Right atrium auricular region (tissue), 2 donors: Measurements from ENCODE around the gene CCIN. TPM values are rescaled to one million over a fixed set of nuclear protein-coding genes. Genes with fewer than 3 reads are reported as not detected.
A peak's percentile ranks its signal among the peaks of the same experiment; 100 is the strongest.

ENCODE experiments used
- DNase-seq: peaks from one replicate; pipeline ENCODE4 v3.0.0-alpha.2; 2019; ENCODE audit warnings: low spot score
- H3K27ac ChIP-seq, 2 donors: fragments of 200-600 bp; sonication (generic); 1 replicate in 1 of 2; 2 replicates in 1 of 2; pipeline ENCODE4 v1.5.1; 2016 to 2019
- H3K27me3 ChIP-seq, 2 donors: fragments of 200-600 bp; sonication (generic); one replicate each; pipeline versions ENCODE4 v1.5.1 to v1.6.0; 2017 to 2019
- H3K36me3 ChIP-seq: fragments of 200-600 bp; sonication (generic); one replicate; pipeline ENCODE4 v1.5.1; 2016
- H3K4me1 ChIP-seq, 2 donors: fragments of 200-600 bp; sonication (generic); one replicate each; pipeline versions ENCODE4 v1.5.1 to v1.6.0; 2017 to 2019
- H3K4me3 ChIP-seq, 2 donors: fragments of 200-600 bp; sonication (generic); 1 replicate in 1 of 2; 2 replicates in 1 of 2; pipeline ENCODE4 v1.5.1; 2017 to 2019; ENCODE audit warnings: mild to moderate bottlenecking in 1 of 2, moderate library complexity in 1 of 2
- H3K9me3 ChIP-seq, 2 donors: fragments of 200-600 bp; sonication (generic); one replicate each; pipeline ENCODE4 v1.5.1; 2019
- total RNA-seq, 2 donors: library from RNA; depleted of rRNA; stranded (reverse); fragments of >200 nt; gene quantifications; one replicate each; pipeline ENCODE4 v1.1.0, GENCODE V29; 2016
- TF ChIP-seq, protein P1 (sequence below), 2 donors: fragments of 200-600 bp; sonication (generic); IDR thresholded peaks; one replicate each; pipeline ENCODE4 v1.5.1; 2019; ENCODE audit warnings: antibody characterized with exemption in 2 of 2

Gene CCIN
- total RNA-seq, 2 donors from 2014 or later, result not detected

GRCh38 chr9:36137392-36138004, 31.7 kb upstream of the CCIN start:
- Histone ChIP-seq H3K27me3 (no peaks in the 10 kb centered on the region), H3K36me3 (no peaks in the 10 kb centered on the region), H3K9me3 (no peaks in the 10 kb centered on the region), H3K4me1 (peaks cover 0 to 59% of the 10 kb centered on the region in 2 donors), H3K27ac (peak overlapping the region; percentile 74 to 87), H3K4me3 (peak overlapping the region; percentile 54 to 90)
- TF ChIP-seq, protein P1, sequence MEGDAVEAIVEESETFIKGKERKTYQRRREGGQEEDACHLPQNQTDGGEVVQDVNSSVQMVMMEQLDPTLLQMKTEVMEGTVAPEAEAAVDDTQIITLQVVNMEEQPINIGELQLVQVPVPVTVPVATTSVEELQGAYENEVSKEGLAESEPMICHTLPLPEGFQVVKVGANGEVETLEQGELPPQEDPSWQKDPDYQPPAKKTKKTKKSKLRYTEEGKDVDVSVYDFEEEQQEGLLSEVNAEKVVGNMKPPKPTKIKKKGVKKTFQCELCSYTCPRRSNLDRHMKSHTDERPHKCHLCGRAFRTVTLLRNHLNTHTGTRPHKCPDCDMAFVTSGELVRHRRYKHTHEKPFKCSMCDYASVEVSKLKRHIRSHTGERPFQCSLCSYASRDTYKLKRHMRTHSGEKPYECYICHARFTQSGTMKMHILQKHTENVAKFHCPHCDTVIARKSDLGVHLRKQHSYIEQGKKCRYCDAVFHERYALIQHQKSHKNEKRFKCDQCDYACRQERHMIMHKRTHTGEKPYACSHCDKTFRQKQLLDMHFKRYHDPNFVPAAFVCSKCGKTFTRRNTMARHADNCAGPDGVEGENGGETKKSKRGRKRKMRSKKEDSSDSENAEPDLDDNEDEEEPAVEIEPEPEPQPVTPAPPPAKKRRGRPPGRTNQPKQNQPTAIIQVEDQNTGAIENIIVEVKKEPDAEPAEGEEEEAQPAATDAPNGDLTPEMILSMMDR (IDR thresholded peaks at IDR 0.05), result no peak
- no peak for DNase-seq

DNA sequence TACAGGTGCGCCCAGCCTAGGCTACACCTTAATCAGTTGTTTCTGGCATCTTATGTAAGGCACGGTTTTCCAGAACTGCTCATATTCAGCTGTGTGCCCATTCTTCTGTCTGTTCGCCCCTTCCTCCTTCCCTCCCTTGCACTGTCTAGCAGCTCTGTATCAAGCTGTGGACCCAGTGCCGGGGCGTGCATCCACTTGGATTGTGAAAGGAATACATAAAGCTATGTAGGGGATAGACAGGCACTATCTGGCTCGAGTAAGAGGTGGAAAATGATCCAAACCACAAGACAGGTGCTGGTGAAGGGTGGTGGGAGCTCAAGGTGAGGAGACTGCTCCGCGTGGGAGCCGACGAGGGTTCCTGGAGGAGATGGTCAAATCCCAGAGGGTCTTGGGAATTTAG, 30.7 kb upstream of the CCIN start:
- peaks cover 0 to 69% of the 10 kb centered on the region in 2 donors for H3K4me1 ChIP-seq
- no peak overlapping the region for H3K27ac ChIP-seq
- TF ChIP-seq, protein P1 (IDR thresholded peaks at IDR 0.05), result no peak
- H3K27me3 ChIP-seq, result no peaks in the 10 kb centered on the region
- no peaks in the 10 kb centered on the region for H3K36me3 ChIP-seq
- no peak overlapping the region for H3K4me3 ChIP-seq
- no peaks in the 10 kb centered on the region for H3K9me3 ChIP-seq
- no peak for DNase-seq

DNA sequence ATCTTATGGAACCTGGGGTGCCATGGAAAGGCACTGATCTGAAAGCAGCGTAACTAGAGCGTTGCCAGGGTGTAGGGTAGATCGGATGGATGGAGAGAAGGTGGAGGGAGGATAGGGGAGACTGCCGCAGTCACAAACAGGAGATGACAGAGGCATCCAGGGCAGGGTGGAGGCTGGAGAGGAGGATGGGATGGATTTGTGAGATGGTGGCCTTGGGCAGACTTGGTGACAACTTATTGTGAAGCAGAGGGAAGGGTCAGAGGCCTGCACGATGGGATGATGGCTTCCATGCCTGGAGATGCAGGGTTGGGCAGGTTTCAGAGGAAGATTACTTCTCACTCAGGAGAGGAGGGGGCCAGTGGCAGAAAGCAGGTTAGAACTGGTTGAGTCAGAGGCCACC, 30.3 kb upstream of the CCIN start:
- Histone ChIP-seq H3K27ac (no peak overlapping the region), H3K36me3 (no peaks in the 10 kb centered on the region), H3K9me3 (no peaks in the 10 kb centered on the region), H3K27me3 (no peaks in the 10 kb centered on the region), H3K4me3 (no peak overlapping the region), H3K4me1 (peaks cover 0 to 73% of the 10 kb centered on the region in 2 donors)
- no peak for DNase-seq
- TF ChIP-seq, protein P1 (IDR thresholded peaks at IDR 0.05), result no peak

GRCh38 chr9:36140086-36141084, 28.8 kb upstream of the CCIN start:
- peaks cover 0 to 76% of the 10 kb centered on the region in 2 donors for H3K4me1 ChIP-seq
- no peaks in the 10 kb centered on the region for H3K27me3 ChIP-seq
- H3K9me3 ChIP-seq, result no peaks in the 10 kb centered on the region
- no peaks in the 10 kb centered on the region for H3K36me3 ChIP-seq
- H3K4me3 ChIP-seq, result no peak overlapping the region
- H3K27ac ChIP-seq, result peak overlapping the region in 1 of 2 donors; percentile 40
- TF ChIP-seq, protein P1 (IDR thresholded peaks at IDR 0.05), result no peak
- no peak for DNase-seq

GRCh38 chr9:36141288-36141687, 27.9 kb upstream of the CCIN start:
- Histone ChIP-seq H3K4me1 (peaks cover 0 to 68% of the 10 kb centered on the region in 2 donors), H3K36me3 (no peaks in the 10 kb centered on the region), H3K9me3 (no peaks in the 10 kb centered on the region), H3K4me3 (no peak overlapping the region), H3K27ac (no peak overlapping the region), H3K27me3 (no peaks in the 10 kb centered on the region)
- TF ChIP-seq, protein P1 (IDR thresholded peaks at IDR 0.05), result peak in 1 of 2 donors; percentile 39
- no peak for DNase-seq
